ENCODE measurements around the gene TFCP2L1. TPM values are rescaled to one million over a fixed set of nuclear protein-coding genes. Genes with fewer than 3 reads are reported as not detected.
"Not testable (repeated sequence)": the region's sequence is repeated elsewhere in the genome, so short reads cannot be mapped to it uniquely, and the experiment has no call there.

The TFCP2L1 gene
- total and polyA plus RNA-seq, 2 experiments from 2014 or later = 0.94 to 6.4 TPM

- TF ChIP-seq, protein P1, sequence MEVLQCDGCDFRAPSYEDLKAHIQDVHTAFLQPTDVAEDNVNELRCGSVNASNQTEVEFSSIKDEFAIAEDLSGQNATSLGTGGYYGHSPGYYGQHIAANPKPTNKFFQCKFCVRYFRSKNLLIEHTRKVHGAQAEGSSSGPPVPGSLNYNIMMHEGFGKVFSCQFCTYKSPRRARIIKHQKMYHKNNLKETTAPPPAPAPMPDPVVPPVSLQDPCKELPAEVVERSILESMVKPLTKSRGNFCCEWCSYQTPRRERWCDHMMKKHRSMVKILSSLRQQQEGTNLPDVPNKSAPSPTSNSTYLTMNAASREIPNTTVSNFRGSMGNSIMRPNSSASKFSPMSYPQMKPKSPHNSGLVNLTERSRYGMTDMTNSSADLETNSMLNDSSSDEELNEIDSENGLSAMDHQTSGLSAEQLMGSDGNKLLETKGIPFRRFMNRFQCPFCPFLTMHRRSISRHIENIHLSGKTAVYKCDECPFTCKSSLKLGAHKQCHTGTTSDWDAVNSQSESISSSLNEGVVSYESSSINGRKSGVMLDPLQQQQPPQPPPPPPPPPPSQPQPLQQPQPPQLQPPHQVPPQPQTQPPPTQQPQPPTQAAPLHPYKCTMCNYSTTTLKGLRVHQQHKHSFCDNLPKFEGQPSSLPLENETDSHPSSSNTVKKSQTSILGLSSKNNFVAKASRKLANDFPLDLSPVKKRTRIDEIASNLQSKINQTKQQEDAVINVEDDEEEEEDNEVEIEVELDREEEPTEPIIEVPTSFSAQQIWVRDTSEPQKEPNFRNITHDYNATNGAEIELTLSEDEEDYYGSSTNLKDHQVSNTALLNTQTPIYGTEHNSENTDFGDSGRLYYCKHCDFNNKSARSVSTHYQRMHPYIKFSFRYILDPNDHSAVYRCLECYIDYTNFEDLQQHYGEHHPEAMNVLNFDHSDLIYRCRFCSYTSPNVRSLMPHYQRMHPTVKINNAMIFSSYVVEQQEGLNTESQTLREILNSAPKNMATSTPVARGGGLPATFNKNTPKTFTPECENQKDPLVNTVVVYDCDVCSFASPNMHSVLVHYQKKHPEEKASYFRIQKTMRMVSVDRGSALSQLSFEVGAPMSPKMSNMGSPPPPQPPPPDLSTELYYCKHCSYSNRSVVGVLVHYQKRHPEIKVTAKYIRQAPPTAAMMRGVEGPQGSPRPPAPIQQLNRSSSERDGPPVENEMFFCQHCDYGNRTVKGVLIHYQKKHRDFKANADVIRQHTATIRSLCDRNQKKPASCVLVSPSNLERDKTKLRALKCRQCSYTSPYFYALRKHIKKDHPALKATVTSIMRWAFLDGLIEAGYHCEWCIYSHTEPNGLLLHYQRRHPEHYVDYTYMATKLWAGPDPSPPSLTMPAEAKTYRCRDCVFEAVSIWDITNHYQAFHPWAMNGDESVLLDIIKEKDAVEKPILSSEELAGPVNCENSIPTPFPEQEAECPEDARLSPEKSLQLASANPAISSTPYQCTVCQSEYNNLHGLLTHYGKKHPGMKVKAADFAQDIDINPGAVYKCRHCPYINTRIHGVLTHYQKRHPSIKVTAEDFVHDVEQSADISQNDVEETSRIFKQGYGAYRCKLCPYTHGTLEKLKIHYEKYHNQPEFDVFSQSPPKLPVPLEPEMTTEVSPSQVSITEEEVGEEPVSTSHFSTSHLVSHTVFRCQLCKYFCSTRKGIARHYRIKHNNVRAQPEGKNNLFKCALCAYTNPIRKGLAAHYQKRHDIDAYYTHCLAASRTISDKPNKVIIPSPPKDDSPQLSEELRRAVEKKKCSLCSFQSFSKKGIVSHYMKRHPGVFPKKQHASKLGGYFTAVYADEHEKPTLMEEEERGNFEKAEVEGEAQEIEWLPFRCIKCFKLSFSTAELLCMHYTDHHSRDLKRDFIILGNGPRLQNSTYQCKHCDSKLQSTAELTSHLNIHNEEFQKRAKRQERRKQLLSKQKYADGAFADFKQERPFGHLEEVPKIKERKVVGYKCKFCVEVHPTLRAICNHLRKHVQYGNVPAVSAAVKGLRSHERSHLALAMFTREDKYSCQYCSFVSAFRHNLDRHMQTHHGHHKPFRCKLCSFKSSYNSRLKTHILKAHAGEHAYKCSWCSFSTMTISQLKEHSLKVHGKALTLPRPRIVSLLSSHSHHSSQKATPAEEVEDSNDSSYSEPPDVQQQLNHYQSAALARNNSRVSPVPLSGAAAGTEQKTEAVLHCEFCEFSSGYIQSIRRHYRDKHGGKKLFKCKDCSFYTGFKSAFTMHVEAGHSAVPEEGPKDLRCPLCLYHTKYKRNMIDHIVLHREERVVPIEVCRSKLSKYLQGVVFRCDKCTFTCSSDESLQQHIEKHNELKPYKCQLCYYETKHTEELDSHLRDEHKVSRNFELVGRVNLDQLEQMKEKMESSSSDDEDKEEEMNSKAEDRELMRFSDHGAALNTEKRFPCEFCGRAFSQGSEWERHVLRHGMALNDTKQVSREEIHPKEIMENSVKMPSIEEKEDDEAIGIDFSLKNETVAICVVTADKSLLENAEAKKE (CRISPR knock-in tag; IDR thresholded peaks at IDR 0.05) = no peak
- TF ChIP-seq STAT1 (IDR thresholded peaks at IDR 0.05; ENCODE audit: unreplicated experiment) = no peak
Measured at GRCh38 chr2:121231385-121232000, 53.5 kb downstream of the TFCP2L1 start (continued).

DNA sequence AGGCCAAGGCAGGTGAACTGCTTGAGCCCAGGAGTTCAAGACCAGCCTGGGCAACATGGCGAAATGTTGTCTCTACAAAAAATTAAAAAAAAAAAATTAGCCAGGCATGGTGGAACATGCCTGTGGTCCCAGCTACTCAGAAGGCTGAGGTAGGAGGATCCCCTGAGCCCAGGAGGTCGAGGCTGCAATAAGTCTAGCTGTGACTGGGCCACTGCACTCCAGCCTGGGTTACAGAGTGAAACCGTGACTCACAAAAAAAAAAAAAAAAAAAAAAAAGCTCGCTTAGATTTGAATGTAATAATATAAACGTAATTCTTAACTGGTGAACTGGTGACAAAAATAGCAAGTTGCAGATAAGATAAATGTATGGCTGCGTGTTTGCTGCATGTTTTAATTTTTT lies 56.5 kb downstream of the TFCP2L1 start:
- no peak overlapping the region for H3K27ac ChIP-seq (ENCODE audit: low read depth)
- no peak overlapping the region for H3K4me2 ChIP-seq
- TF ChIP-seq NANOG (IDR thresholded peaks at IDR 0.05; ENCODE audit: borderline replicate concordance) (no peak), POLR2AphosphoS5 (IDR thresholded peaks at IDR 0.05; ENCODE audit: low read depth) (no peak), JUNB (IDR thresholded peaks at IDR 0.05; ENCODE audit: unreplicated experiment) (no peak), ETS1 (IDR thresholded peaks at IDR 0.05) (no peak), STAT1 (IDR thresholded peaks at IDR 0.05; ENCODE audit: unreplicated experiment) (no peak), CREB1 (CRISPR knock-in tag; IDR thresholded peaks at IDR 0.05; ENCODE audit: low read depth) (no peak), EZH2phosphoT487 (IDR thresholded peaks at IDR 0.05; ENCODE audit: unreplicated experiment) (no peak)
- H3K9me3 Mint-ChIP-seq = no peaks in the 10 kb centered on the region
- H4K20me1 ChIP-seq (replicated peaks; ENCODE audit: insufficient read depth) = no peaks in the 10 kb centered on the region
- H3K27ac Mint-ChIP-seq = no peak overlapping the region
- no peaks in the 10 kb centered on the region for H3K79me2 ChIP-seq (replicated peaks; ENCODE audit: insufficient read depth)
- H2AFZ ChIP-seq = no peak overlapping the region
- no peaks in the 10 kb centered on the region for H3F3A ChIP-seq (replicated peaks; ENCODE audit: low read depth)
- no peak overlapping the region for H3K4me3 Mint-ChIP-seq
- ATAC-seq (no peak), DNase-seq (ENCODE audit: low spot score) (no peak)
- no peak overlapping the region for H3K4me3 ChIP-seq
- H3K27me3 ChIP-seq (ENCODE audit: insufficient read depth) = no peaks in the 10 kb centered on the region
- no peaks in the 10 kb centered on the region for H3K36me3 Mint-ChIP-seq (ENCODE audit: low read depth)
- peaks cover 5% of the 10 kb centered on the region for H3K27me3 Mint-ChIP-seq (ENCODE audit: insufficient read depth, low read depth, poor library complexity)
- no peaks in the 10 kb centered on the region for H3K9me2 ChIP-seq (ENCODE audit: insufficient read depth)
- no peaks in the 10 kb centered on the region for H3K36me3 ChIP-seq (ENCODE audit: insufficient read depth)
- H3K4me1 Mint-ChIP-seq = no peaks in the 10 kb centered on the region
- no peaks in the 10 kb centered on the region for H3K4me1 ChIP-seq (ENCODE audit: insufficient read depth)

DNA sequence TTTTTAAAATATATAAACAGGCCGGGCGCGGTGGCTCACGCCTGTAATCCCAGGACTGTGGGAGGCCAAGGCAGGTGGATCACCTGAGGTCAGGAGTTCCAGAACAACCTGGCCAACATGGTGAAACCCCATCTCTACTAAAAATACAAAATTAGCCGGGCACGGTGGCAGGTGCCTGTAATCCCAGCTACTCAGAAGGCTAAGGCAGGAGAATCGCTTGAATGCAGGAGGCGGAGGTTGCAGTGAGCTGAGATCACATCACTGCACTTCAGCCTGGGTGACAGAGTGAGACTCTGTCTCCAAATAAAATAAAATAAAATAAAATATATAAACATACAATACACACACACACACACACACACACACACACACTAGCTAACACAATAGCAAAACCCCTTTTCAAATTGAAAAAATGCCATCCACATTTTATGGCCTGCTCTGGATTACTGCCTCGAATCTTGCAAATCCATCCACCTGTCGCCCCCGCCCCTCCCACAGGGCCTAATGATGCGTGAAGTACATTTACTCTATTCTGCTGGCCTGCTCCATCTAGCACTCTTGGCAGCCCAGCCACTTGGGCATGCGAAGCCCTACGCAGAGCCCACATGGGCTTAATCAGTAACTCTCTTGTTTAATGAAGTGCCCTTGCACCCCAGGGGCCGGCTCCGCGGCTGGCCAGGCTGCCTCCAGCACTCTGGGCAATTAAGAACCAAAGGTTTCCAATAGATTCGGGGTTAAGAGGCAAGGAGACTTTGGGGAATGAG lies 57.4 kb downstream of the TFCP2L1 start:
- ATAC-seq = peak; percentile 72
- DNase-seq (ENCODE audit: low spot score) = not testable (repeated sequence)

GRCh38 chr2:121225681-121226080 lies 59.3 kb downstream of the TFCP2L1 start:
- H3K27me3 Mint-ChIP-seq (ENCODE audit: insufficient read depth, low read depth, poor library complexity); H4K20me1 ChIP-seq (replicated peaks; ENCODE audit: insufficient read depth); H3K36me3 ChIP-seq (ENCODE audit: insufficient read depth); DNase-seq (ENCODE audit: low spot score); H3K9me2 ChIP-seq (ENCODE audit: insufficient read depth); H3K4me2 ChIP-seq; H3K4me1 Mint-ChIP-seq; H3K4me3 ChIP-seq; H3K79me2 ChIP-seq (replicated peaks; ENCODE audit: insufficient read depth); H3K36me3 Mint-ChIP-seq (ENCODE audit: low read depth); H3F3A ChIP-seq (replicated peaks; ENCODE audit: low read depth); ATAC-seq; H3K27me3 ChIP-seq (ENCODE audit: insufficient read depth); H3K9me3 Mint-ChIP-seq; H3K4me3 Mint-ChIP-seq; H3K4me1 ChIP-seq (ENCODE audit: insufficient read depth); H2AFZ ChIP-seq; H3K27ac ChIP-seq (ENCODE audit: low read depth); H3K27ac Mint-ChIP-seq: not testable (repeated sequence)

More for the DNA sequence above, 57.4 kb downstream of the TFCP2L1 start:
- H3K27ac Mint-ChIP-seq; H3K27ac ChIP-seq (ENCODE audit: low read depth); H3K4me1 ChIP-seq (ENCODE audit: insufficient read depth); H3K36me3 Mint-ChIP-seq (ENCODE audit: low read depth); H3F3A ChIP-seq (replicated peaks; ENCODE audit: low read depth); H3K27me3 Mint-ChIP-seq (ENCODE audit: insufficient read depth, low read depth, poor library complexity); H3K4me3 Mint-ChIP-seq; H3K36me3 ChIP-seq (ENCODE audit: insufficient read depth); H3K9me3 Mint-ChIP-seq; H2AFZ ChIP-seq; H3K4me1 Mint-ChIP-seq; H3K4me3 ChIP-seq; H3K4me2 ChIP-seq; H3K79me2 ChIP-seq (replicated peaks; ENCODE audit: insufficient read depth); H3K9me2 ChIP-seq (ENCODE audit: insufficient read depth); H4K20me1 ChIP-seq (replicated peaks; ENCODE audit: insufficient read depth); H3K27me3 ChIP-seq (ENCODE audit: insufficient read depth): not testable (repeated sequence)

Measured in GM23338 (cell line).